NB4 (cell line): Measurements from ENCODE around the gene ATXN1.

Source experiments
- CTCF ChIP-seq: IDR thresholded peaks from one replicate; pipeline ENCODE4 v1.5.1; 2012; ENCODE audit warnings: low read depth, low read length
- MAX ChIP-seq: IDR thresholded peaks from 2 replicates; pipeline ENCODE4 v1.6.1; 2011; ENCODE audit warnings: low read depth, low read length
- POLR2A ChIP-seq: IDR thresholded peaks from 2 replicates; pipeline ENCODE4 v1.6.1; 2011; ENCODE audit warnings: mild to moderate bottlenecking; ENCODE audit not compliant: insufficient read length; ENCODE audit errors: extremely low read depth

GRCh38 chr6:16712255-16712930 is 48.9 kb downstream of the ATXN1 start:
- TF ChIP-seq CTCF (no peak), MAX (no peak), POLR2A (no peak)
